IPS DF 4.7 (cell line): ENCODE results near the gene GALE.
A peak's percentile ranks its signal among the peaks of the same experiment; 100 is the strongest.
"Not testable (repeated sequence)": the region's sequence is repeated elsewhere in the genome, so short reads cannot be mapped to it uniquely, and the experiment has no call there.

Source experiments
- DNase-seq: peaks from one replicate; pipeline ENCODE4 v3.0.0-alpha.2; 2013; ENCODE audit warnings: low spot score; ENCODE audit errors: extremely low read depth

GALE gene

GRCh38 chr1:23800400-23801337 lies at the start of gene GALE:
TSS of gene GALE (minus strand) at chr1:23800754. CDS start at chr1:23799007, 1,747 bp downstream.
- DNase-seq = no peak

GRCh38 chr1:23848673-23849616 lies 48.4 kb upstream of the GALE start:
- DNase-seq = no peak

DNA sequence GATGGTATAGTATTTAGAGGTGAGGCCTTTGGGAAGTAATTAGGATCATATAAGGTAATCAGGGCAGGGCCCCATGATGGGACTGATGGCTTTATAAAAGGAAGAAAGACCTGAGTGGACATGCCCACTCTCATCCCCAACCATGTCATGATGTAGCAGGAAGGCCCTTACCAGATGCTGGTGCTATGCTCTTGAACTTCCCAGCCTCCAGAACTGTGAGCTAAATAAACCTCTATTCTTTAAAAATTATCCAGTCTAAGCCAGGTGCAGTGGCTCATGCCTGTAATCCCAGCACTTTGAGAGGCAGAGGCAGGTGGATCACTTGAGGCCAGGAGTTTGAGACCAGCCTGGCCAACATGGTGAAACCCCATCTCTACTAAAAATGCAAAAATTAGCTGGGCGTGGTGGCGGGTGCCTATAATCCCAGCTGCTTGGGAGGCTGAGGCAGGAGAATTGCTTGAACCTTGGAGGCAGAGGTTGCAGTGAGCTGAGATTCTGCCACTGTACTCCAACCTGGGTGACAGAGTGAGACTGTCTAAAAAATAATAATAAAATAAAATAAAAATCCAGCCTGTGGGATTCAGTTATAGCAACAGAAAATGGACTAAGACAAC lies 47.0 kb upstream of the GALE start:
- not testable (repeated sequence) for DNase-seq

- DNase-seq = no peak
Observed at GRCh38 chr1:23845163-23845562, 44.6 kb upstream of the GALE start.

DNA sequence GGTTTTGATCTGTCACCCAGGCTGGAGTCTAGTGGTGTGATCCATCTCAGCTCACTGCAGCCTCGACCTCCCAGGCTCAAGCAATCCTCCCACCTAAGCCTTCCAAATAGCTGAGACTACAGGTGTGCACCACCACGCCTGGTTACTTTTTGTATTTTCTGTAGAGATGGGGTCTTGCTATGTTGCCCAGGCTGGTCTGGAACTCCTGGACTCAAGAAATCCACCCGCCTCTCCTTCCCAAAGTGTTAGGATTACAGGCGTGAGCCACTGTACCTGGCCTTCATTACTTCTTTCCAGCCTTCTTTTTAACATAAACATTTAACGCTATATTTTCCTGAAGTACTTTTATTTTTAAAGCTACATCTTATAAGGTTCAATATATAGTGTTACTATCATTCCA lies 43.1 kb upstream of the GALE start:
- DNase-seq = no peak

DNA sequence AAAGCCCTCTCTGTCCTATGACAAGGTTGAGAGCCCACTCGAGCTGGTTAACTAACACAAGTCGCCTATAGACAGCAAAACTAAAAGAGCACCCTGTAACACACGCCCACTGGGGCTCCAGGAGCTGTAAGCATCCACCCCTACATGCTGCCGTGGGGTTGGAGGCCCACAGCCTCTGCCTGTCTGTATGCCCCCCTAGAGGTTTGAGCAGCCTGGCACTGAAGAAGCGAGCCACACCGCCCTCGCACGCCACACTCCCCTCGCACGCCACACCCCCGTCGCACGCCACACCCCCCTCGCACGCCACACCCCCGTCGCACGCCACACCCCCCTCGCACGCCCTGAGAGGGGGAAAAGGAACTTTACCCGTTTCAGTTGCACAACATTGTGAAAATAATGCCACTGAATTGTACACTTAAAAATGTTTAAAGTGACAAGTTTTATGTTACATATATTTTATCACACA lies 37.9 kb upstream of the GALE start:
- no peak for DNase-seq

DNA sequence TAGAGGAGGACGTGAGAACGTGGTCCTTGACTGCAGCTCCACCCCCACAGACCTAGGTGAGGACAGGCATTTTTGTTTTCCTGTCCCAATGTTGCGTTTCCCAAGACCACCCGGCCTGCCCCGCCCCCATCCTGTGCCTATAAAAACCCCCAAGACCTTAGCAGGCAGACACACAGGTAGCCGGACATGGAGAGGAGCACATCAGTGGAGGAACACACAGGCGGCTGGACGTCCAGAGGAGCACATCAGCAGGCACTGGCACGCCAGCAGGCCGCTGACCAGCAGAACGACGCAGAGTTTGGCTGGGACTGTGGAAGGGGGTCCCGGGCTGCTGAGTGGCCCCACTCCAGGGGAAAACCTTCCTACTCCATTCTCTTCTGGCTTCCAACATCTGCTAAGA lies 37.4 kb upstream of the GALE start:
- DNase-seq = no peak

GRCh38 chr1:23836037-23836436 lies 35.5 kb upstream of the GALE start:
- no peak for DNase-seq

DNA sequence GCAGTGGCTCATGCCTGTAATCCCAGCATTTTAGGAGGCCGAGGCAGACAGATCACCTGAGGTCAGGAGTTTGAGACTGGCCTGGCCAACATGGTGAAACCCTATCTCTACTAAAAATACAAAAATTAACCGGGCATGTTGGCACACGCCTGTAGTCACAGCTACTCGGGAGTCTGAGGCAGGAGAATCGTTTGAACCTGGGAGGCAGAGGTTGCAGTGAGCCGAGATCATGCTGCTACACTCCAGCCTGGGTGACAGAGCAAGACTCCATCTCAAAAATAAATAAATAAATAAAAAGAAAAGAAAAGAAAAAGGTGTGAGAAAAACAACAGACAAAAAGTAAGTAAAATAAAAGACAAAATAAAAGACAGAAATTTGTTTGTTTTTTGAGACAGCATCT lies 33.6 kb upstream of the GALE start:
- not testable (repeated sequence) for DNase-seq

- DNase-seq = no peak
Observed at GRCh38 chr1:23827717-23828116, 27.2 kb upstream of the GALE start.

- DNase-seq = not testable (repeated sequence)
Observed at GRCh38 chr1:23826590-23826989, 26.0 kb upstream of the GALE start.

GRCh38 chr1:23825762-23826522 lies 25.4 kb upstream of the GALE start:
- DNase-seq = no peak

GRCh38 chr1:23825076-23825761 lies 24.7 kb upstream of the GALE start, which contains the start of gene HMGCL:
TSS of gene HMGCL (minus strand) at chr1:23825429. CDS start at chr1:23825415, 14 bp downstream.
- peak; percentile 28 for DNase-seq

GRCh38 chr1:23824711-23825075 lies 24.1 kb upstream of the GALE start:
- DNase-seq = no peak

DNA sequence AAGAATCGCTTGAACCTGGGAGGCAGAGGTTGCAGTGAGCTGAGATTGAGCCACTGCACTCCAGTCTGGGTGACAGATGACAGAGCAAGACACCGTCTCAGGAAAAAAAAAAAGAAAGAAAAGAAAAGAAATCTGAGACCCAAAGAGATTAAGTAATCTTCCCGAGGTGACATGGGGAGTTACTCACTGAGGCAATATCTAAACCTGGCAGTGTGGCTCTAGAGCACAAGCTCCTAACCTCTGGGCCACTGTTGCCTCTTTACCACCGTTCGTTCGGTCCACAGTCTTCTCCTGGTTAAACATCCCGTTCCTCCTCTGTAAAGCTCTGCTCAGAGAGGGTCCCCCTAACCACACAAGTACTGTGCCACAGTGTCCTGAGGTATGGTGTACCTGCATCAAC lies 23.2 kb upstream of the GALE start:
- no peak for DNase-seq

GRCh38 chr1:23817633-23818032 lies 17.1 kb upstream of the GALE start:
- DNase-seq = no peak

- no peak for DNase-seq
Observed at GRCh38 chr1:23816906-23817305, 16.4 kb upstream of the GALE start.

GRCh38 chr1:23816361-23816760 lies 15.8 kb upstream of the GALE start:
- no peak for DNase-seq

DNA sequence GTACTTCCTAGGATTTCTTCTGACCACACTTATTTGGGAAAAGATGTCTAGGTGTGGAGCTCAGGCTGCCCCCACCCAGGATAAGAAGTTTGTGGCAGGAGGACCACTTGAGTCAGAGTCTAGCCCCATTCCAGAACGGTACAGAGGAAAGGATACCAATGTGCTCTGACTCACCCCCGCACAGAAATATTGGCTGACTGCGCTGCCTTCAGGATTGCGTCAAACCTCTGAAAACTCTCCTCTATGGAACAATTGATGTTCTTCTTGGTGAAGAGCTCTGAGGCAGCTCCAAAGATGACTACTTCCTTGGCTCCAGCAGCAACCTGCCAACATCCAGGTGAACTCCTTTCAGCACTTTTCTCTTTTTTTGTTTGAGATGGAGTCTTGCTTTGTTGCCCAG lies 13.5 kb upstream of the GALE start:
- DNase-seq = no peak
